ENCODE results near the gene RXFP1.

- no peak for TF ChIP-seq PKNOX1 (IDR thresholded peaks at IDR 0.05)
- no peak for TF ChIP-seq HDGF (IDR thresholded peaks at IDR 0.05; ENCODE audit: borderline replicate concordance)
- TF ChIP-seq BHLHE40 (IDR thresholded peaks at IDR 0.05; ENCODE audit: borderline replicate concordance) = no peak
- TF ChIP-seq LEF1 (IDR thresholded peaks at IDR 0.05; ENCODE audit: borderline replicate concordance) = no peak
- TF ChIP-seq ELF4 (IDR thresholded peaks at IDR 0.05) = no peak
- no peak for TF ChIP-seq TARDBP (IDR thresholded peaks at IDR 0.05)
- TF ChIP-seq SUZ12 (IDR thresholded peaks at IDR 0.05) = no peak
- no peak for TF ChIP-seq FOXK2 (IDR thresholded peaks at IDR 0.05)
- TF ChIP-seq ZNF384 (IDR thresholded peaks at IDR 0.05) = no peak
- no peak for TF ChIP-seq ARNT (IDR thresholded peaks at IDR 0.05)
- no peak for TF ChIP-seq L3MBTL2 (conservative IDR thresholded peaks at IDR 0.05)
- TF ChIP-seq FOXA1 (IDR thresholded peaks at IDR 0.05) = no peak
- TF ChIP-seq SP1 (IDR thresholded peaks at IDR 0.05) = no peak
- TF ChIP-seq FOXM1 (IDR thresholded peaks at IDR 0.05; ENCODE audit: borderline replicate concordance) = no peak
Observed at GRCh38 chr4:158590824-158591223, 69.1 kb downstream of the RXFP1 start.

Data from HEK293T (cell line).